Cardiac muscle cell (in vitro differentiated cells and primary cell): Measurements from ENCODE around the gene USP54. TPM values are rescaled to one million over a fixed set of nuclear protein-coding genes. Genes with fewer than 3 reads are reported as not detected.
"Not testable (repeated sequence)": the region's sequence is repeated elsewhere in the genome, so short reads cannot be mapped to it uniquely, and the experiment has no call there.

Experiments
- DNase-seq, 2 donors: peaks; one replicate each; pipeline versions ENCODE4 v3.0.0 to v3.0.0-alpha.2; 2010 to 2017; ENCODE audit warnings: low read depth in 1 of 2, low spot score in 1 of 2
- H3K27ac ChIP-seq: fragments of 200-600 bp; sonication (generic); 2 replicates; pipeline ENCODE4 v1.5.1; 2016
- H3K27me3 ChIP-seq: fragments of 200-600 bp; sonication (generic); 2 replicates; pipeline ENCODE4 v1.6.0; 2016; ENCODE audit warnings: control low read depth
- H3K36me3 ChIP-seq: fragments of 200-600 bp; sonication (generic); 2 replicates; pipeline ENCODE4 v1.5.1; 2016; ENCODE audit warnings: control low read depth
- H3K4me1 ChIP-seq: fragments of 200-600 bp; sonication (generic); 2 replicates; pipeline ENCODE4 v1.8.1; 2017; ENCODE audit warnings: low read depth, mild to moderate bottlenecking, mixed run types
- H3K4me3 ChIP-seq: fragments of 200-600 bp; sonication (generic); 2 replicates; pipeline ENCODE4 v1.5.1; 2016; ENCODE audit warnings: mild to moderate bottlenecking
- H3K9me3 ChIP-seq: fragments of 200-600 bp; sonication (generic); 2 replicates; pipeline ENCODE4 v1.5.1; 2017; ENCODE audit warnings: low read depth, mild to moderate bottlenecking, control low read depth
- CTCF ChIP-seq: IDR thresholded peaks from 2 replicates; pipeline ENCODE4 v1.5.1; 2012; ENCODE audit warnings: low read depth, mild to moderate bottlenecking, low read length
- polyA plus RNA-seq: library from polyadenylated mRNA; unstranded; fragments of >200 nt; fragmentation: Nextera tagmentation; extraction: Ambion mirVana; gene quantifications from 2 replicates; pipeline ENCODE4 v1.2.1, GENCODE V29; 2016
- total RNA-seq: library from RNA; depleted of rRNA; stranded (reverse); fragments of >200 nt; gene quantifications from 2 replicates; pipeline ENCODE4 v1.2.3, GENCODE V29; 2016

The USP54 gene
- total and polyA plus RNA-seq, 2 experiments from 2014 or later = 10.6 to 12.4 TPM

- no peaks in the 10 kb centered on the region for H3K9me3 ChIP-seq
- peaks cover 9% of the 10 kb centered on the region for H3K4me1 ChIP-seq
- no peaks in the 10 kb centered on the region for H3K36me3 ChIP-seq
- DNase-seq = no peak
- no peak overlapping the region for H3K27ac ChIP-seq
- H3K4me3 ChIP-seq = no peak overlapping the region
- TF ChIP-seq CTCF = no peak
- H3K27me3 ChIP-seq = no peaks in the 10 kb centered on the region
Observed at GRCh38 chr10:73623056-73623455, 31.9 kb upstream of the USP54 start.

- not testable (repeated sequence) for H3K27ac ChIP-seq, H3K9me3 ChIP-seq, H3K36me3 ChIP-seq, DNase-seq, H3K4me3 ChIP-seq, H3K27me3 ChIP-seq, H3K4me1 ChIP-seq
Observed at GRCh38 chr10:73620974-73621373, 29.8 kb upstream of the USP54 start.

- H3K9me3 ChIP-seq, H3K4me1 ChIP-seq, DNase-seq, H3K36me3 ChIP-seq, H3K27me3 ChIP-seq, H3K27ac ChIP-seq, H3K4me3 ChIP-seq: not testable (repeated sequence)
Observed at GRCh38 chr10:73617143-73617542, 26.0 kb upstream of the USP54 start.

- Histone ChIP-seq H3K27ac (no peak overlapping the region), H3K4me1 (no peaks in the 10 kb centered on the region), H3K36me3 (no peaks in the 10 kb centered on the region), H3K4me3 (no peak overlapping the region), H3K27me3 (no peaks in the 10 kb centered on the region), H3K9me3 (no peaks in the 10 kb centered on the region)
- no peak for DNase-seq
- TF ChIP-seq CTCF = no peak
Observed at GRCh38 chr10:73614720-73615119, 23.6 kb upstream of the USP54 start.

- no peak overlapping the region for H3K4me3 ChIP-seq
- H3K36me3 ChIP-seq = no peaks in the 10 kb centered on the region
- TF ChIP-seq CTCF = no peak
- no peaks in the 10 kb centered on the region for H3K9me3 ChIP-seq
- DNase-seq = no peak
- H3K27me3 ChIP-seq = no peaks in the 10 kb centered on the region
- no peak overlapping the region for H3K27ac ChIP-seq
- H3K4me1 ChIP-seq = no peaks in the 10 kb centered on the region
Observed at GRCh38 chr10:73609116-73609515, 18.0 kb upstream of the USP54 start.

- peak overlapping the region; percentile 37 for H3K27ac ChIP-seq
- H3K4me1 ChIP-seq = no peaks in the 10 kb centered on the region
- no peaks in the 10 kb centered on the region for H3K9me3 ChIP-seq
- H3K4me3 ChIP-seq = no peak overlapping the region
- no peaks in the 10 kb centered on the region for H3K27me3 ChIP-seq
- DNase-seq = peak in 1 of 2 donors; percentile 15
- no peak for TF ChIP-seq CTCF
- H3K36me3 ChIP-seq = no peaks in the 10 kb centered on the region
Observed at GRCh38 chr10:73601486-73601921, 10.4 kb upstream of the USP54 start.

GRCh38 chr10:73597346-73597745 is 6.2 kb upstream of the USP54 start:
- no peak overlapping the region for H3K27ac ChIP-seq
- H3K36me3 ChIP-seq = no peaks in the 10 kb centered on the region
- peaks cover 4% of the 10 kb centered on the region for H3K4me1 ChIP-seq
- no peak overlapping the region for H3K4me3 ChIP-seq
- H3K9me3 ChIP-seq = no peaks in the 10 kb centered on the region
- TF ChIP-seq CTCF = no peak
- no peaks in the 10 kb centered on the region for H3K27me3 ChIP-seq
- no peak for DNase-seq
